ENCODE results near the gene CPLX3. TPM values are rescaled to one million over a fixed set of nuclear protein-coding genes. Genes with fewer than 3 reads are reported as not detected.

The CPLX3 gene
- total RNA-seq, 1 experiment from 2014 or later = 0.21 TPM

GRCh38 chr15:74857082-74857655, 30.7 kb downstream of the CPLX3 start:
- CTCF ChIA-PET = interaction anchor here (1.6 to 1.7 kb wide), 2 partner anchors 11 to 15 kb away, joined by 3 to 6 read pairs; partner anchors contain the start of gene ULK3
- no peaks in the 10 kb centered on the region for H3K9me3 Mint-ChIP-seq (ENCODE audit: low read depth, unreplicated experiment)
- no peak for DNase-seq
- no peak overlapping the region for H3K4me3 Mint-ChIP-seq (ENCODE audit: low read depth, unreplicated experiment)
- no peaks in the 10 kb centered on the region for H3K27me3 Mint-ChIP-seq (ENCODE audit: unreplicated experiment)
- no TSS peak for BruUV-seq (replicated peaks)
- peaks cover 24% of the 10 kb centered on the region for H3K36me3 Mint-ChIP-seq (ENCODE audit: insufficient read depth, unreplicated experiment)
- peak overlapping the region; percentile 41 for H3K27ac Mint-ChIP-seq (ENCODE audit: unreplicated experiment)
- intact Hi-C loops (cut with micrococcal nuclease; ENCODE audit: unreplicated experiment) = no loop called here
- peaks cover 30% of the 10 kb centered on the region for H3K4me1 Mint-ChIP-seq (ENCODE audit: low read depth, unreplicated experiment)
- TF ChIP-seq CTCF (IDR thresholded peaks at IDR 0.05; ENCODE audit: unreplicated experiment) = no peak

- CTCF ChIA-PET = interaction anchor here (0.9 to 1.7 kb wide), 3 partner anchors 10 to 44 kb away, joined by 3 to 7 read pairs (median 6); partner anchors contain the start of gene ULK3
- peaks cover 24% of the 10 kb centered on the region for H3K36me3 Mint-ChIP-seq (ENCODE audit: insufficient read depth, unreplicated experiment)
- peaks cover 30% of the 10 kb centered on the region for H3K4me1 Mint-ChIP-seq (ENCODE audit: low read depth, unreplicated experiment)
- intact Hi-C loops (cut with micrococcal nuclease; ENCODE audit: unreplicated experiment) = no loop called here
- no peak for TF ChIP-seq CTCF (IDR thresholded peaks at IDR 0.05; ENCODE audit: unreplicated experiment)
- H3K4me3 Mint-ChIP-seq (ENCODE audit: low read depth, unreplicated experiment) = no peak overlapping the region
- no peak for DNase-seq
- H3K27ac Mint-ChIP-seq (ENCODE audit: unreplicated experiment) = no peak overlapping the region
- no peaks in the 10 kb centered on the region for H3K27me3 Mint-ChIP-seq (ENCODE audit: unreplicated experiment)
- H3K9me3 Mint-ChIP-seq (ENCODE audit: low read depth, unreplicated experiment) = no peaks in the 10 kb centered on the region
- no TSS peak for BruUV-seq (replicated peaks)
Observed at GRCh38 chr15:74857671-74858368, 31.4 kb downstream of the CPLX3 start.

GRCh38 chr15:74858369-74858740, 31.9 kb downstream of the CPLX3 start:
- Mint-ChIP-seq H3K27ac (ENCODE audit: unreplicated experiment) (no peak overlapping the region), H3K27me3 (ENCODE audit: unreplicated experiment) (no peaks in the 10 kb centered on the region), H3K4me1 (ENCODE audit: low read depth, unreplicated experiment) (peaks cover 33% of the 10 kb centered on the region), H3K4me3 (ENCODE audit: low read depth, unreplicated experiment) (no peak overlapping the region), H3K9me3 (ENCODE audit: low read depth, unreplicated experiment) (no peaks in the 10 kb centered on the region), H3K36me3 (ENCODE audit: insufficient read depth, unreplicated experiment) (peaks cover 21% of the 10 kb centered on the region)
- TF ChIP-seq CTCF (IDR thresholded peaks at IDR 0.05; ENCODE audit: unreplicated experiment) = no peak
- intact Hi-C loops (cut with micrococcal nuclease; ENCODE audit: unreplicated experiment) = no loop called here
- no TSS peak for BruUV-seq (replicated peaks)
- no peak for DNase-seq
- CTCF ChIA-PET = interaction anchor here (0.9 to 1.7 kb wide), 2 partner anchors 10 to 43 kb away, joined by 6 to 7 read pairs; no protein-coding TSS in a partner anchor

DNA sequence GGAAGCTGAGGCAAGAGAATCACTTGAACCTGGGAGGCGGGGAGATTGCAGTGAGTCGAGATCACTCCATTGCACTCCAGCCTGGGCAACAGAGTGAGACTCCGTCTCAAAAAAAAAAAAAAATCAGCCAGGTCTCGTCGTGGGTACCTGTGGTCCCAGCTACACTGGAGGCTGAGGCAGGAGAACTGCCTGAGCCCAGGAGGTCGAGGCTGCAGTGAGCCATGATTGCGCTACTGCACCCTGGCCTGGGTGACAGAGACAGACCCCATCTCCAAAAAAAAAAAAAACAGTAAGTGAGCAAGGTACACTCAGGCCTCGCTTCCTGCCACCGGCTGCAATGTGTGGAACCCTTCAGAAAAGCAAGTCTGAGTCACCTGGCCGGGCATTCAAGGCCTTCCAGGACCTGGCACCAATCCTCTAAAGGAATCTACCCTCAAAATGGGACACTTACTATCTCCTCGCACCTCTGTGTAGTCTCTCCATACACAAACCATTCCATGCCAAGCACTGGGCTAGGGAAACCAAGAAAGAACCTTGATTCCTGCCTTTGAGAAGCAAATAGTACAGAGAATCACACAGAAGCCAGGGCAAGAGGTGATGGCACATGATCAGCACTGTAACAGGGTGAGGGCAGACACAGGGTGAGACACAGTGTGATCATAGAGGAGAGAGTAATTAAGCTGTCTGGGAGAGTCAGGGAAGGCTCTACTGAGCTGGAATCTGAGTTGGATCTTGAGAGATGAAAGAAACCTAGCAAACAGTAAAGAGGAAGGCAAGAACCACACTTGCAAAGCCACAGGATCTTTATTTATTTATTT, 37.0 kb downstream of the CPLX3 start:
- BruUV-seq (replicated peaks) = no TSS peak
- no peak for DNase-seq
- Mint-ChIP-seq H3K27me3 (ENCODE audit: unreplicated experiment) (no peaks in the 10 kb centered on the region), H3K27ac (ENCODE audit: unreplicated experiment) (peak overlapping the region; percentile 3), H3K4me1 (ENCODE audit: low read depth, unreplicated experiment) (peaks cover 65% of the 10 kb centered on the region), H3K9me3 (ENCODE audit: low read depth, unreplicated experiment) (no peaks in the 10 kb centered on the region), H3K4me3 (ENCODE audit: low read depth, unreplicated experiment) (no peak overlapping the region), H3K36me3 (ENCODE audit: insufficient read depth, unreplicated experiment) (peaks cover 26% of the 10 kb centered on the region)
- intact Hi-C loops (cut with micrococcal nuclease; ENCODE audit: unreplicated experiment) = no loop called here
- CTCF ChIA-PET = interaction anchor here (0.7 kb wide), 1 partner anchor 53 kb away, joined by 3 read pairs; no protein-coding TSS in a partner anchor
- TF ChIP-seq CTCF (IDR thresholded peaks at IDR 0.05; ENCODE audit: unreplicated experiment) = no peak

All from Calu3 (cell line).